Hepatocyte (in vitro differentiated cells): Measurements from ENCODE around the gene MGMT. TPM values are rescaled to one million over a fixed set of nuclear protein-coding genes. Genes with fewer than 3 reads are reported as not detected.

Source experiments
- DNase-seq: peaks from one replicate; pipeline ENCODE4 v3.0.0-alpha.2; 2016; ENCODE audit warnings: low spot score
- H2AFZ ChIP-seq: fragments of 200-600 bp; sonication (generic); 2 replicates; pipeline ENCODE4 v1.6.0; 2016; ENCODE audit warnings: antibody characterized with exemption, mild to moderate bottlenecking
- H3K27ac ChIP-seq: fragments of 200-600 bp; sonication (generic); 2 replicates; pipeline ENCODE4 v1.5.1; 2016; ENCODE audit warnings: mild to moderate bottlenecking
- H3K27me3 ChIP-seq: fragments of 200-600 bp; sonication (generic); 2 replicates; pipeline ENCODE4 v1.6.1; 2016
- H3K36me3 ChIP-seq: fragments of 200-600 bp; sonication (generic); replicated peaks from 2 replicates; pipeline ENCODE4 v1.5.1; 2016; ENCODE audit warnings: low read depth; ENCODE audit not compliant: insufficient read depth
- H3K4me1 ChIP-seq: fragments of 200-600 bp; sonication (generic); 2 replicates; pipeline ENCODE4 v1.5.1; 2016; ENCODE audit warnings: mild to moderate bottlenecking, moderate library complexity; ENCODE audit not compliant: insufficient read depth
- H3K4me2 ChIP-seq: fragments of 200-600 bp; sonication (generic); 2 replicates; pipeline ENCODE4 v1.6.0; 2016
- H3K4me3 ChIP-seq: fragments of 200-600 bp; sonication (generic); 2 replicates; pipeline ENCODE4 v1.5.1; 2016; ENCODE audit warnings: mild to moderate bottlenecking
- H3K79me2 ChIP-seq: fragments of 200-600 bp; sonication (generic); 2 replicates; pipeline ENCODE4 v1.6.0; 2017; ENCODE audit warnings: mild to moderate bottlenecking
- H3K9me2 ChIP-seq: fragments of 200-600 bp; sonication (generic); replicated peaks from 2 replicates; pipeline ENCODE4 v1.6.0; 2017; ENCODE audit warnings: mild to moderate bottlenecking; ENCODE audit not compliant: insufficient read depth
- H3K9me3 ChIP-seq: fragments of 200-600 bp; sonication (generic); 2 replicates; pipeline ENCODE4 v1.5.1; 2016; ENCODE audit warnings: low read depth, mild to moderate bottlenecking
- H4K20me1 ChIP-seq: fragments of 200-600 bp; sonication (generic); 2 replicates; pipeline ENCODE4 v1.6.0; 2016; ENCODE audit warnings: mild to moderate bottlenecking; ENCODE audit not compliant: insufficient read depth, poor library complexity, severe bottlenecking
- EZH2 ChIP-seq: fragments of 200-600 bp; sonication (generic); IDR thresholded peaks from 2 replicates; pipeline ENCODE4 v1.6.1; 2016; ENCODE audit warnings: antibody characterized with exemption, mild to moderate bottlenecking, borderline replicate concordance
- EZH2phosphoT487 ChIP-seq: fragments of 200-600 bp; sonication (generic); IDR thresholded peaks from one replicate; pipeline ENCODE4 v1.6.1; 2018; ENCODE audit warnings: antibody characterized with exemption, mild to moderate bottlenecking, low read depth, moderate library complexity; ENCODE audit not compliant: unreplicated experiment, severe bottlenecking
- WGBS: methylation state at CpG from one replicate; pipeline ENCODE4 v1.1.6; 2016; ENCODE audit warnings: low lambda C conversion rate; ENCODE audit errors: missing lambda C conversion rate; 5-methylcytosine and 5-hydroxymethylcytosine counted together
- polyA plus RNA-seq: library from polyadenylated mRNA; unstranded; fragments of >200 nt; fragmentation: Nextera tagmentation; extraction: Ambion mirVana; gene quantifications from 2 replicates; pipeline ENCODE4 v1.2.1, GENCODE V29; 2016
- total RNA-seq: library from RNA; depleted of rRNA; stranded (reverse); fragments of >200 nt; gene quantifications from 2 replicates; pipeline ENCODE4 v1.2.3, GENCODE V29; 2014
- TF ChIP-seq, protein P1 (sequence below): fragments of 200-600 bp; sonication (generic); IDR thresholded peaks from 2 replicates; pipeline ENCODE4 v1.5.1; 2016; ENCODE audit warnings: antibody characterized with exemption, mild to moderate bottlenecking; ENCODE audit not compliant: poor library complexity

Gene MGMT
- total and polyA plus RNA-seq, 2 experiments from 2014 or later: 41.5 to 41.9 TPM

- Histone ChIP-seq H3K27ac (no peak overlapping the region), H3K36me3 (no peaks in the 10 kb centered on the region), H3K4me2 (no peak overlapping the region), H3K27me3 (no peaks in the 10 kb centered on the region), H3K79me2 (no peaks in the 10 kb centered on the region), H3K4me1 (peaks cover 9% of the 10 kb centered on the region), H3K4me3 (no peak overlapping the region), H3K9me3 (no peaks in the 10 kb centered on the region), H2AFZ (no peak overlapping the region), H3K9me2 (no peaks in the 10 kb centered on the region), H4K20me1 (no peaks in the 10 kb centered on the region)
- DNase-seq: no peak
- 87% methylated on average over 10 of the region's 10 CpGs for WGBS
- no peak for TF ChIP-seq EZH2phosphoT487
- TF ChIP-seq, protein P1, sequence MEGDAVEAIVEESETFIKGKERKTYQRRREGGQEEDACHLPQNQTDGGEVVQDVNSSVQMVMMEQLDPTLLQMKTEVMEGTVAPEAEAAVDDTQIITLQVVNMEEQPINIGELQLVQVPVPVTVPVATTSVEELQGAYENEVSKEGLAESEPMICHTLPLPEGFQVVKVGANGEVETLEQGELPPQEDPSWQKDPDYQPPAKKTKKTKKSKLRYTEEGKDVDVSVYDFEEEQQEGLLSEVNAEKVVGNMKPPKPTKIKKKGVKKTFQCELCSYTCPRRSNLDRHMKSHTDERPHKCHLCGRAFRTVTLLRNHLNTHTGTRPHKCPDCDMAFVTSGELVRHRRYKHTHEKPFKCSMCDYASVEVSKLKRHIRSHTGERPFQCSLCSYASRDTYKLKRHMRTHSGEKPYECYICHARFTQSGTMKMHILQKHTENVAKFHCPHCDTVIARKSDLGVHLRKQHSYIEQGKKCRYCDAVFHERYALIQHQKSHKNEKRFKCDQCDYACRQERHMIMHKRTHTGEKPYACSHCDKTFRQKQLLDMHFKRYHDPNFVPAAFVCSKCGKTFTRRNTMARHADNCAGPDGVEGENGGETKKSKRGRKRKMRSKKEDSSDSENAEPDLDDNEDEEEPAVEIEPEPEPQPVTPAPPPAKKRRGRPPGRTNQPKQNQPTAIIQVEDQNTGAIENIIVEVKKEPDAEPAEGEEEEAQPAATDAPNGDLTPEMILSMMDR: no peak
- TF ChIP-seq EZH2: no peak
Measured at GRCh38 chr10:129608653-129609052, 141.6 kb downstream of the MGMT start.

GRCh38 chr10:129609551-129609950 is 142.5 kb downstream of the MGMT start:
- H2AFZ ChIP-seq: no peak overlapping the region
- WGBS: 92% methylated on average over 9 of the region's 9 CpGs

DNA sequence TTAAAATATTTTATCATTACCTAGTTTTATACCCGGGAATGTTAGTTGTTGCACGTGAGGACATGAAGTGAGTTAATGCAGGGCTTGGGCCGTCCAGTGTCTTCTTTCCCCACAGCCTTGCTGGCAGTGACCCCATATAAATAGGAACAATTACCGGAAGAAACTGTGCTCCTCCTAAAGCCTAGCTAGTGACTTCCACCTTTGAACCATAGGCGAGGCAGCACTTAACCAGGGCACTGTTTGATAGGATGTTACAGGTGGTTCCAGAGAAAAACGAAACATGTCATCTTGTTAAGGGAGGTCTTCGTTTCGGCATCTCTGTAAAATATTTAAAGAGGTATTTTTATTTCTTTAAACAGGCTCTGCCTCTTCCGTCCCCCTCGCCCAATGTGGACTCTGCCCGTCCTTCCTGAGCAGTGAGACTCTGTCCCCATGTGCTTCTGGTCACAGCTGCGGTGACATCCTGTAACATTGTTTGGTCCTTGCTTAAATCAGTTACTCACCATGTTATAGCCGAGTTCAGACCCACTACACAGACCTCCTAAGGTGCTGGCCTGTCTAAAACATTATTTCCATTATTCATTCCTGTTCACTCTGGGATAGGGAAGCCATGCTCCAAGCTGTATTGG is 145.6 kb downstream of the MGMT start:
- Histone ChIP-seq H3K36me3 (no peaks in the 10 kb centered on the region), H3K9me2 (no peaks in the 10 kb centered on the region), H3K9me3 (no peaks in the 10 kb centered on the region), H3K4me1 (no peaks in the 10 kb centered on the region), H3K4me3 (no peak overlapping the region), H3K79me2 (no peaks in the 10 kb centered on the region), H4K20me1 (no peaks in the 10 kb centered on the region), H3K27me3 (no peaks in the 10 kb centered on the region), H2AFZ (no peak overlapping the region), H3K27ac (no peak overlapping the region), H3K4me2 (no peak overlapping the region)
- TF ChIP-seq, protein P1: no peak
- TF ChIP-seq EZH2phosphoT487 (no peak), EZH2 (no peak)
- WGBS: 85% methylated on average over 13 of the region's 13 CpGs
- DNase-seq: no peak

More at GRCh38 chr10:129609551-129609950, 142.5 kb downstream of the MGMT start:
- Histone ChIP-seq H3K27ac (no peak overlapping the region), H3K36me3 (no peaks in the 10 kb centered on the region), H3K9me2 (no peaks in the 10 kb centered on the region), H3K4me1 (peaks cover 9% of the 10 kb centered on the region), H4K20me1 (no peaks in the 10 kb centered on the region), H3K9me3 (no peaks in the 10 kb centered on the region), H3K4me3 (no peak overlapping the region), H3K27me3 (no peaks in the 10 kb centered on the region), H3K4me2 (no peak overlapping the region), H3K79me2 (no peaks in the 10 kb centered on the region)
- TF ChIP-seq, protein P1: no peak
- TF ChIP-seq EZH2 (no peak), EZH2phosphoT487 (no peak)
- DNase-seq: no peak
